Subcutaneous abdominal adipose tissue (tissue), 5 donors: ENCODE results near the gene MCEE.
"Not testable (repeated sequence)": the region's sequence is repeated elsewhere in the genome, so short reads cannot be mapped to it uniquely, and the experiment has no call there.

ENCODE experiments used
- H3K27ac ChIP-seq: one replicate; pipeline ENCODE4 v1.7.0; 2013; ENCODE audit warnings: low read depth, mild to moderate bottlenecking, inconsistent platforms, low read length, moderate library complexity
- H3K27me3 ChIP-seq, 5 donors: one replicate each; pipeline ENCODE4 v1.7.0; 2013; ENCODE audit warnings: low read length in 5 of 5, inconsistent platforms in 1 of 5; ENCODE audit not compliant: control insufficient read depth in 5 of 5, insufficient read depth in 4 of 5
- H3K36me3 ChIP-seq, 5 donors: one replicate each; pipeline ENCODE4 v1.7.0; 2013; ENCODE audit warnings: low read length in 5 of 5; ENCODE audit not compliant: control insufficient read depth in 5 of 5, insufficient read depth in 5 of 5
- H3K4me1 ChIP-seq, 5 donors: one replicate each; pipeline ENCODE4 v1.7.0; 2013; ENCODE audit warnings: low read length in 5 of 5, mild to moderate bottlenecking in 3 of 5, moderate library complexity in 1 of 5; ENCODE audit not compliant: control insufficient read depth in 5 of 5, insufficient read depth in 5 of 5
- H3K4me3 ChIP-seq, 5 donors: one replicate each; pipeline ENCODE4 v1.7.0; 2013; ENCODE audit warnings: low read length in 5 of 5, low read depth in 1 of 5
- H3K9ac ChIP-seq, 5 donors: one replicate each; pipeline ENCODE4 v1.7.0; 2013; ENCODE audit warnings: low read length in 5 of 5, mild to moderate bottlenecking in 4 of 5, moderate library complexity in 3 of 5
- H3K9me3 ChIP-seq, 5 donors: one replicate each; pipeline ENCODE4 v1.7.0; 2013; ENCODE audit warnings: low read length in 5 of 5; ENCODE audit not compliant: control insufficient read depth in 5 of 5
- donor health status: healthy.
- donor health status: healthy.
- donor health status: healthy.
- donor health status: healthy.
- donor health status: healthy.

MCEE gene

GRCh38 chr2:71130152-71130904 is at the start of gene MCEE, which contains the start of gene MPHOSPH10:
TSS of gene MCEE (minus strand) at chr2:71130229. CDS start at chr2:71130219, 10 bp downstream.
TSS of gene MPHOSPH10 (plus strand) at chr2:71130634. CDS start at chr2:71130666, 32 bp downstream.
- H3K9ac ChIP-seq, result peak within 1 kb of the TSS; percentile 77 to 96 (median 94)

DNA sequence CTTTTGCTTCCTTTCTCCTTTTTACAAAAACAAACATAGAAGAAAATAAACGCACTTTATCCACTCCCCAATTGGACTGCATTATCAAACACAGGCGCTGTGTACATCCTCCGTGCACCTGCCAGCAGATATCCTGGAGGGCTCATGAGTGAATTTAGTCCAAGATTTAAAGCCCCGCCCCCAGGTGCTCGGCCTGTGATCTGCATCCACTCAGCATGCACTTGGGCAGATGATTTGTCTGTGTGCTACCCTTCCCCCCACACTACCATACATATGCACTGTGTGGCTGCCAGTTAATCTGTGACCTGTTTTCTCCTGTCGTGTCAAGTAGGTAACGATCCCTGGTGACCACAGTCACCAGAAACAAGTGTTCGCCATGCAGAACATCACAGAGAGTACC is 48.8 kb upstream of the MCEE start:
- not testable (repeated sequence) for H3K27me3 ChIP-seq, H3K9me3 ChIP-seq, H3K27ac ChIP-seq, H3K4me3 ChIP-seq, H3K9ac ChIP-seq, H3K4me1 ChIP-seq, H3K36me3 ChIP-seq

More at GRCh38 chr2:71130152-71130904, at the start of gene MCEE, which contains the start of gene MPHOSPH10:
- peak within 1 kb of the TSS; percentile 92 for H3K27ac ChIP-seq
- H3K36me3 ChIP-seq, result peaks cover 9 to 17% (median 14%) of the 10 kb centered on the region in 5 donors
- H3K27me3 ChIP-seq, result no peaks in the 10 kb centered on the region
- H3K9me3 ChIP-seq, result no peaks in the 10 kb centered on the region
- peaks cover 2 to 35% (median 30%) of the 10 kb centered on the region in 5 donors for H3K4me1 ChIP-seq
- H3K4me3 ChIP-seq, result peak within 1 kb of the TSS; percentile 85 to 97 (median 92)

- Histone ChIP-seq H3K9ac (no peak overlapping the region), H3K4me1 (no peaks in the 10 kb centered on the region), H3K27ac (no peak overlapping the region), H3K27me3 (peaks cover 0 to 10% (median 3%) of the 10 kb centered on the region in 5 donors), H3K36me3 (no peaks in the 10 kb centered on the region), H3K4me3 (no peak overlapping the region), H3K9me3 (no peaks in the 10 kb centered on the region)
These were observed 44.2 kb upstream of the MCEE start for GRCh38 chr2:71174207-71174606.

- H3K27me3 ChIP-seq, result peaks cover 0 to 7% (median 3%) of the 10 kb centered on the region in 5 donors
- H3K9me3 ChIP-seq, result no peaks in the 10 kb centered on the region
- no peak overlapping the region for H3K9ac ChIP-seq
- H3K36me3 ChIP-seq, result no peaks in the 10 kb centered on the region
- H3K4me1 ChIP-seq, result no peaks in the 10 kb centered on the region
- H3K4me3 ChIP-seq, result no peak overlapping the region
- no peak overlapping the region for H3K27ac ChIP-seq
These were observed 43.1 kb upstream of the MCEE start for GRCh38 chr2:71173096-71173495.

DNA sequence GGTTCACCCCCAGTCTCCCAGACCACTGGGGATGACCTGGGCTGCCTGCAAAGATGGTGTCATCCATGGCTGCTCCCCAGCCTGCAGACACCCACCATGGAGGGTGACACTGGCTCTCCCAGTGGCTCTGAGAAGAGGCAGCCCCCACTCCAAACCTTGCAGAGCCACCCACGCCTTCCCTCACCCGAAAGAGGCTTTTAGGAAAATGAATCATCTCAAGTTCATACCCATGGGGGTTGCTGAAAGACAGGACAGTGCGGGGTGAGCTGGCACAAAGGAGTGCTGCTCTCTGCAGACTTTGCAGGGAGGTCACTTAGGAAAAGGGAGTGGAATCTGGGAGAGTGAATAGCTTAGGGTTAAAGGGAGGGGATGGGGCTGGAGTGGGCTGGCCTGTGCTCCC is 36.8 kb upstream of the MCEE start:
- no peaks in the 10 kb centered on the region for H3K9me3 ChIP-seq
- no peak overlapping the region for H3K9ac ChIP-seq
- no peaks in the 10 kb centered on the region for H3K27me3 ChIP-seq
- H3K4me3 ChIP-seq, result no peak overlapping the region
- H3K36me3 ChIP-seq, result no peaks in the 10 kb centered on the region
- no peak overlapping the region for H3K27ac ChIP-seq
- H3K4me1 ChIP-seq, result no peaks in the 10 kb centered on the region

DNA sequence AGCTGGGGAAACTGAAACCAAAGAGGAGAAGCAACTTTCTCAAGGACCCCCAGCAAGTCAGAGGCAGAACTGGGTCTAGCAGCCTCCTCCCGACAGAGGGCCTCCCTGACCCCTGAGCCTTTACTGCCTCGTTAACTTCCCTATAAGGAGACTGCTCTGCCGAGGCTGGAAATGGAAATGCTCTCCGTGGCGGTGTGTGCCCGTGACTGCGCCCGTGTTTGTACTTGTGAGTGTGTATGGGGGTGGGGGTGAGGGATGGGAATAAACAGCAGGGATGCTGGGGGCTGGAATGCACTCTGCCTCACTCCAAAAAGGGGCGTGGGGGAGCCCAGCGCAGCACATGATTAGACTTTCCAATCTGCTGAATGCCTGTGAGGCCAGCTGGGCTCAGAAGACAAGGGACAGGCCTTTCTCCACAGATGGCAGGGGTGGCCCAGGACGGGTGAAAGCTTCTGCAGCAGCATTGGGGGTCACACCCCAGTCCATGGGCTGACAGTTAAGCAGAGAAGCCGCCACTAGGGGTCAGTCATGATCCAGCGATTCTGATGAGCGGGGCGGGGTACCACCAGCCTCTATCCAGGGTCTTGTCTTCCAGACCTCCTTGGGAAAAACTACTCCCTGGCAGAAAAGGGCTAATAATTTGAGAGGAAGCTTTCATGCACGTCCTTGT is 27.2 kb upstream of the MCEE start:
- H3K9me3 ChIP-seq, result no peaks in the 10 kb centered on the region
- no peak overlapping the region for H3K27ac ChIP-seq
- peaks cover 0 to 8% (median 7%) of the 10 kb centered on the region in 5 donors for H3K4me1 ChIP-seq
- H3K36me3 ChIP-seq, result no peaks in the 10 kb centered on the region
- peaks cover 0 to 16% (median 10%) of the 10 kb centered on the region in 5 donors for H3K27me3 ChIP-seq
- no peak overlapping the region for H3K9ac ChIP-seq
- peak overlapping the region in 4 of 5 donors; percentile 32 to 43 (median 36) for H3K4me3 ChIP-seq

- H3K36me3 ChIP-seq, result no peaks in the 10 kb centered on the region
- peaks cover 0 to 16% (median 10%) of the 10 kb centered on the region in 5 donors for H3K27me3 ChIP-seq
- no peak overlapping the region for H3K9ac ChIP-seq
- H3K9me3 ChIP-seq, result no peaks in the 10 kb centered on the region
- H3K27ac ChIP-seq, result no peak overlapping the region
- peak overlapping the region in 1 of 5 donors; percentile 32 for H3K4me3 ChIP-seq
- H3K4me1 ChIP-seq, result peaks cover 0 to 8% (median 7%) of the 10 kb centered on the region in 5 donors
These were observed 26.5 kb upstream of the MCEE start for GRCh38 chr2:71156573-71156972.

DNA sequence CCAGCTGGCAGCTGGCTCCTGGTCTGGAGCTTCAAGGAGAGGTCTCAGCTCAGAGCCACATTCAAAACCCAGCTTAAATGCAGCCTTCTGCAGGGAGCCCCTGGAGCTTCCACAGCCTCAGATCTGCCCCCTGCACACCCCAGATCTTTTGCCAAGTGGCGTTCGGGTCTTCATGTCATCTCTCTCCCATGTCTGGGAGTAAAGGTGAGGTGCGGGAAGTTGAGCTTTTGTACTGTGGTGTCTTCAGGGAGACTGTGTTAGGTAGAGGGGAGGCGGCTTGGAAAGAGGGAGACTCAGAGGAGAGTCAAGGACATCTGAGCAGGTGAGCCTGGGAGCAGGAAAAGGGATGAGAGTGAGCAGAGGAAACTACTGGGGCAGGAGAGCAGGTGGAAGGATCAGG is 25.8 kb upstream of the MCEE start:
- Histone ChIP-seq H3K9ac (no peak overlapping the region), H3K4me3 (no peak overlapping the region), H3K36me3 (peaks cover 0 to 2% (median 0%) of the 10 kb centered on the region in 5 donors), H3K27me3 (peaks cover 0 to 16% (median 10%) of the 10 kb centered on the region in 5 donors), H3K4me1 (peaks cover 0 to 8% (median 7%) of the 10 kb centered on the region in 5 donors), H3K9me3 (no peaks in the 10 kb centered on the region), H3K27ac (no peak overlapping the region)

DNA sequence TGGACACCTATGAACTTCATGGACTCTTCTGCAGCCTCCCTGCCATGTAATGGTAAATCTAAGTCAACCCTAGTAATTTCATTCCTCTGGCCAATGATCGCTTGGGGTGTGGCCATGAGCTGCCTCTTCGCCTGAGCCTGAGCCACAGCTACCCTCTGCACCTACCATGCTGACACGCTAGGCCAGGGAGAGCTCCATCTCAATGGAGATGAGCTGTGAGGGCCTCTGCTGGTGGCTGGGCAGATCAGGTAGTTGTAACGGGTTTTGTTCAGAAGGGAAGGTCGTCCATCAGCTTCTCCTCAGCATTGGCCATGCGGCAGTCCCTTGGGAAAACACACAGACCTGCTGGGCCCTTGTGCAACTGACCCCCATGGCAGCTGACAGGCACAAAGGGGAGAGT is 24.8 kb upstream of the MCEE start:
- Histone ChIP-seq H3K4me1 (peaks cover 0 to 8% (median 7%) of the 10 kb centered on the region in 5 donors), H3K4me3 (no peak overlapping the region), H3K9ac (no peak overlapping the region), H3K36me3 (peaks cover 6 to 13% (median 8%) of the 10 kb centered on the region in 5 donors), H3K9me3 (no peaks in the 10 kb centered on the region), H3K27me3 (peaks cover 0 to 16% (median 10%) of the 10 kb centered on the region in 5 donors), H3K27ac (no peak overlapping the region)

- no peak overlapping the region for H3K4me3 ChIP-seq
- H3K27me3 ChIP-seq, result peaks cover 0 to 16% (median 10%) of the 10 kb centered on the region in 5 donors
- peaks cover 0 to 8% (median 7%) of the 10 kb centered on the region in 5 donors for H3K4me1 ChIP-seq
- H3K9ac ChIP-seq, result no peak overlapping the region
- no peak overlapping the region for H3K27ac ChIP-seq
- H3K9me3 ChIP-seq, result no peaks in the 10 kb centered on the region
- H3K36me3 ChIP-seq, result peaks cover 10 to 17% (median 14%) of the 10 kb centered on the region in 5 donors
These were observed 24.2 kb upstream of the MCEE start for GRCh38 chr2:71154279-71154678.
